NCI-H69 (cell line): ENCODE measurements around the gene ZFYVE27.

Experiments
- DNase-seq: peaks from one replicate; lab custom pipeline; 2025; lab: John Stamatoyannopoulos, UW

Gene ZFYVE27

GRCh38 chr10:97748116-97748515 lies 11.2 kb downstream of the ZFYVE27 start:
- no peak for DNase-seq

GRCh38 chr10:97752956-97753355 lies 16.0 kb downstream of the ZFYVE27 start:
- no peak for DNase-seq

- DNase-seq: no peak
Measured at GRCh38 chr10:97754726-97755125, 17.8 kb downstream of the ZFYVE27 start.

GRCh38 chr10:97755718-97756117 lies 18.8 kb downstream of the ZFYVE27 start:
- no peak for DNase-seq

- DNase-seq: no peak
Measured at GRCh38 chr10:97757471-97757870, 20.5 kb downstream of the ZFYVE27 start.

GRCh38 chr10:97759158-97759887 lies 22.4 kb downstream of the ZFYVE27 start:
- peak; percentile 60 for DNase-seq

GRCh38 chr10:97759946-97760345 lies 23.0 kb downstream of the ZFYVE27 start:
- no peak for DNase-seq

- DNase-seq: no peak
Measured at GRCh38 chr10:97760461-97761257, 23.7 kb downstream of the ZFYVE27 start.

- DNase-seq: no peak
Measured at GRCh38 chr10:97761331-97761865, 24.5 kb downstream of the ZFYVE27 start.

- no peak for DNase-seq
Measured at GRCh38 chr10:97762056-97762455, 25.1 kb downstream of the ZFYVE27 start.

- no peak for DNase-seq
Measured at GRCh38 chr10:97762816-97763215, 25.9 kb downstream of the ZFYVE27 start.

- no peak for DNase-seq
Measured at GRCh38 chr10:97763411-97763810, 26.5 kb downstream of the ZFYVE27 start.

- no peak for DNase-seq
Measured at GRCh38 chr10:97763947-97764346, 27.0 kb downstream of the ZFYVE27 start.

- DNase-seq: peak; percentile 12
Measured at GRCh38 chr10:97764519-97764931, 27.6 kb downstream of the ZFYVE27 start.

GRCh38 chr10:97765201-97765600 lies 28.3 kb downstream of the ZFYVE27 start:
- peak; percentile 84 for DNase-seq

- DNase-seq: peak; percentile 3
Measured at GRCh38 chr10:97766106-97766810, 29.3 kb downstream of the ZFYVE27 start.

- DNase-seq: no peak
Measured at GRCh38 chr10:97766996-97767924, 30.3 kb downstream of the ZFYVE27 start.

GRCh38 chr10:97768322-97769315 lies 31.7 kb downstream of the ZFYVE27 start:
- no peak for DNase-seq

GRCh38 chr10:97770255-97770654 lies 33.3 kb downstream of the ZFYVE27 start:
- DNase-seq: no peak
